ENCODE measurements around the gene APBA3.

DNA sequence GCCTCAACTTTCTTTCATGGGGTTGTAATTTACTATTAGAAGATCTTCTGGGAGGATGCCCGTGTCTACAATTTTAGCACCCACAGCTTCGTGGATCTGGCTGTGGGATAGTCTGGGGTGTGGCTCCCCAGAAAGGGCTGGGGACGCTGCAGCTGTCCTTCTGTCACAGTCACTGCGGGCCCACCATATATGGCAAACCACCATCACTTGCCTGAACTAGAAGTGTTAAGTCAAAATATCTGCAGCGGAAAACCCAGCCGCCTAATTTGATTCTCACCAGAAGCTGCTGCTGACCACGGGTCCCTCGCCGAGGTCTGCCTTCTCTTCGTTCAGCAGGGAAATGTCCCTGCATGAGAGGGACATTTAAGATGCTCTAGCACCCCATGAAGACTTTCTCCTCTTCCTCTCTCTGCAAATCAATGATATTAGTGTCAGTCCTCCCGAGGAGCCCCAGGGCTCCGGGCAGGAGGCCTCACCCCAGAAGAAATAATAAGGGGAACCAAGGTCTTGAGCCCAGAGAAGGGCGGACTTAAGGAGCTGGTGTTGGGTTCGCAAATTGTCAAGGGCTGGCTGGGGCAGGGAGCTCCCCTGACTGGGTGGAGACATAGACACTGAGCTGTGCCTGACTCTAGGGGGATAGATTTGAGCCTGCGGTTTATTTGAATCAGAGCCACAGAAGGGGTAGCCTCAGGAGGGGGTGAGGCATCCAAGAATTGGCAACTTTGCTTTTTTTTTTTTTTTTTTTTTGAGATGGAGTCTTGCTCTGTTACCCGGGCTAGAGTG, 27.7 kb upstream of the APBA3 start:
- TF ChIP-seq, protein P1, sequence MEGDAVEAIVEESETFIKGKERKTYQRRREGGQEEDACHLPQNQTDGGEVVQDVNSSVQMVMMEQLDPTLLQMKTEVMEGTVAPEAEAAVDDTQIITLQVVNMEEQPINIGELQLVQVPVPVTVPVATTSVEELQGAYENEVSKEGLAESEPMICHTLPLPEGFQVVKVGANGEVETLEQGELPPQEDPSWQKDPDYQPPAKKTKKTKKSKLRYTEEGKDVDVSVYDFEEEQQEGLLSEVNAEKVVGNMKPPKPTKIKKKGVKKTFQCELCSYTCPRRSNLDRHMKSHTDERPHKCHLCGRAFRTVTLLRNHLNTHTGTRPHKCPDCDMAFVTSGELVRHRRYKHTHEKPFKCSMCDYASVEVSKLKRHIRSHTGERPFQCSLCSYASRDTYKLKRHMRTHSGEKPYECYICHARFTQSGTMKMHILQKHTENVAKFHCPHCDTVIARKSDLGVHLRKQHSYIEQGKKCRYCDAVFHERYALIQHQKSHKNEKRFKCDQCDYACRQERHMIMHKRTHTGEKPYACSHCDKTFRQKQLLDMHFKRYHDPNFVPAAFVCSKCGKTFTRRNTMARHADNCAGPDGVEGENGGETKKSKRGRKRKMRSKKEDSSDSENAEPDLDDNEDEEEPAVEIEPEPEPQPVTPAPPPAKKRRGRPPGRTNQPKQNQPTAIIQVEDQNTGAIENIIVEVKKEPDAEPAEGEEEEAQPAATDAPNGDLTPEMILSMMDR (IDR thresholded peaks at IDR 0.05) = no peak
- TF ChIP-seq POLR2A (IDR thresholded peaks at IDR 0.05) = no peak

Data from Peyer's patch (tissue), 4 donors.